AG09319 (cell line): ENCODE data around the gene EPOP.

Source experiments
- DNase-seq: peaks from one replicate; pipeline ENCODE4 v3.0.0-alpha.2; 2010; ENCODE audit warnings: low read depth; ENCODE audit errors: extremely low read depth
- CTCF ChIP-seq: IDR thresholded peaks from 2 replicates; pipeline ENCODE4 v1.5.1; 2011; ENCODE audit warnings: low read depth, mild to moderate bottlenecking, inconsistent platforms, low read length, moderate library complexity

Gene EPOP

GRCh38 chr17:38698760-38699159, 24.0 kb upstream of the EPOP start:
- TF ChIP-seq CTCF: no peak
- no peak for DNase-seq

GRCh38 chr17:38697061-38697820, 22.5 kb upstream of the EPOP start:
- no peak for DNase-seq
- TF ChIP-seq CTCF: no peak

- TF ChIP-seq CTCF: no peak
- peak; percentile 57 for DNase-seq
These were observed 19.1 kb upstream of the EPOP start for GRCh38 chr17:38693700-38694329.

- no peak for TF ChIP-seq CTCF
These were observed 16.4 kb upstream of the EPOP start for GRCh38 chr17:38691154-38691553.

GRCh38 chr17:38690386-38690785, 15.6 kb upstream of the EPOP start:
- TF ChIP-seq CTCF: no peak
- no peak for DNase-seq

More at GRCh38 chr17:38691154-38691553, 16.4 kb upstream of the EPOP start:
- DNase-seq: no peak

- DNase-seq: no peak
- TF ChIP-seq CTCF: no peak
These were observed 12.5 kb upstream of the EPOP start for GRCh38 chr17:38687286-38687685.

GRCh38 chr17:38685491-38685890, 10.7 kb upstream of the EPOP start:
- DNase-seq: no peak
- TF ChIP-seq CTCF: no peak
